OCI-LY1 (cell line): Measurements from ENCODE around the gene RNF150.

Source experiments
- H2AFZ ChIP-seq: fragments of 200-600 bp; sonication (generic), shearing (Covaris generic); 2 replicates; pipeline ENCODE4 v1.6.0; 2014; ENCODE audit warnings: antibody characterized with exemption, mild to moderate bottlenecking, low read length
- H3F3A ChIP-seq: fragments of 200-600 bp; sonication (generic), shearing (Covaris generic); 2 replicates; pipeline ENCODE4 v1.6.0; 2014; ENCODE audit warnings: mild to moderate bottlenecking, antibody characterized with exemption, low read length, moderate library complexity; ENCODE audit not compliant: insufficient read depth
- H3K27ac ChIP-seq: fragments of 200-600 bp; sonication (generic); 2 replicates; pipeline ENCODE4 v1.5.1; 2014; ENCODE audit warnings: low read length, mixed run types, mild to moderate bottlenecking, low read depth; ENCODE audit not compliant: poor library complexity, severe bottlenecking
- H3K27me3 ChIP-seq: fragments of 200-600 bp; sonication (generic); 2 replicates; pipeline ENCODE4 v1.6.0; 2014; ENCODE audit warnings: antibody characterized with exemption, mild to moderate bottlenecking, low read length, moderate library complexity; ENCODE audit not compliant: insufficient read depth
- H3K36me3 ChIP-seq: fragments of 200-600 bp; sonication (generic); 2 replicates; pipeline ENCODE4 v1.6.1; 2014; ENCODE audit warnings: mild to moderate bottlenecking, antibody characterized with exemption, low read length, moderate library complexity, mixed read lengths; ENCODE audit not compliant: insufficient read depth
- H3K4me1 ChIP-seq: fragments of 200-600 bp; sonication (generic); 2 replicates; pipeline ENCODE4 v1.5.1; 2014; ENCODE audit warnings: mild to moderate bottlenecking, low read length, moderate library complexity; ENCODE audit not compliant: insufficient read depth, severe bottlenecking
- H3K4me2 ChIP-seq: fragments of 200-600 bp; sonication (generic), shearing (Covaris generic); 2 replicates; pipeline ENCODE4 v1.6.1; 2014; ENCODE audit warnings: low read length
- H3K4me3 ChIP-seq: fragments of 200-600 bp; sonication (generic); 2 replicates; pipeline ENCODE4 v1.5.1; 2014; ENCODE audit warnings: low read length, low read depth, mild to moderate bottlenecking, mixed read lengths; ENCODE audit not compliant: poor library complexity, severe bottlenecking
- H3K79me2 ChIP-seq: fragments of 200-600 bp; shearing (Covaris generic); 2 replicates; pipeline ENCODE4 v1.6.1; 2016; ENCODE audit warnings: mixed run types, low read length, mixed read lengths; ENCODE audit not compliant: insufficient read depth
- H3K9ac ChIP-seq: fragments of 200-600 bp; sonication (generic), shearing (Covaris generic); 2 replicates; pipeline ENCODE4 v1.6.1; 2014; ENCODE audit warnings: mild to moderate bottlenecking, low read length, mixed read lengths
- H3K9me2 ChIP-seq: fragments of 200-600 bp; sonication (generic), shearing (Covaris generic); 2 replicates; pipeline ENCODE4 v1.6.1; 2014; ENCODE audit warnings: low read depth, mild to moderate bottlenecking, low read length, mixed read lengths
- H3K9me3 ChIP-seq: fragments of 200-600 bp; shearing (Covaris generic); 2 replicates; pipeline ENCODE4 v1.6.1; 2014; ENCODE audit warnings: low read length, mixed read lengths
- H4K20me1 ChIP-seq: fragments of 200-600 bp; sonication (generic), shearing (Covaris generic); 2 replicates; pipeline ENCODE4 v1.6.0; 2016; ENCODE audit warnings: mild to moderate bottlenecking, low read length; ENCODE audit not compliant: insufficient read depth
- EZH2 ChIP-seq: fragments of 200-600 bp; sonication (generic), shearing (Covaris generic); IDR thresholded peaks from 2 replicates; pipeline ENCODE4 v1.8.0; 2017; ENCODE audit warnings: borderline replicate concordance, mixed run types, mild to moderate bottlenecking, antibody characterized with exemption, low read length, moderate library complexity, mixed read lengths
- TF ChIP-seq, protein P1 (sequence below): fragments of 200-600 bp; sonication (generic), shearing (Covaris generic); IDR thresholded peaks from 2 replicates; pipeline ENCODE4 v1.5.1; 2017; ENCODE audit warnings: mild to moderate bottlenecking, antibody characterized with exemption, low read length, moderate library complexity, mixed read lengths

Gene RNF150

DNA sequence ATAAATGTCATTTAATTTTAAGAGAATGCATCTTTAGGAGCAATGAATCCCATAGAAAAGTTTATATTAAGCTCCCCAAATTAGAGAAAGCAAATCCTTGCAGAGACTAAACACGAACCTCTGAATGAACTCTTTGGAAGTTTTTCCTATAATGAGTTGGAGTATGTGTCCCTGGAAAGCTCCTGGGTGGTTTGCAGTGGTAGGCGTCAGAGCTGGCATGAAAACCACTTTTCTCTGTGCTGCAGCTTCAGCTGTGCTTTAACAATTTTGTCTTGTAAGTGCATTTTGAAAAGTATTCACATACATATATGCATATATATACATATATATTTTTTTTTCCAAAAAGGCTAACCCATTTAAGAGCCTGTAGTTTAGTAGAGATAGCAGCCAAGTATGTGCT lies 228.4 kb downstream of the RNF150 start:
- Histone ChIP-seq H4K20me1 (no peaks in the 10 kb centered on the region), H3K9me2 (no peaks in the 10 kb centered on the region), H3K4me2 (no peak overlapping the region), H3K27me3 (no peaks in the 10 kb centered on the region), H3K9me3 (no peaks in the 10 kb centered on the region), H3K4me3 (no peak overlapping the region), H3K9ac (no peak overlapping the region), H3K27ac (no peak overlapping the region), H3K4me1 (no peaks in the 10 kb centered on the region), H3F3A (no peaks in the 10 kb centered on the region), H3K79me2 (no peaks in the 10 kb centered on the region), H2AFZ (no peak overlapping the region), H3K36me3 (no peaks in the 10 kb centered on the region)
- TF ChIP-seq, protein P1, sequence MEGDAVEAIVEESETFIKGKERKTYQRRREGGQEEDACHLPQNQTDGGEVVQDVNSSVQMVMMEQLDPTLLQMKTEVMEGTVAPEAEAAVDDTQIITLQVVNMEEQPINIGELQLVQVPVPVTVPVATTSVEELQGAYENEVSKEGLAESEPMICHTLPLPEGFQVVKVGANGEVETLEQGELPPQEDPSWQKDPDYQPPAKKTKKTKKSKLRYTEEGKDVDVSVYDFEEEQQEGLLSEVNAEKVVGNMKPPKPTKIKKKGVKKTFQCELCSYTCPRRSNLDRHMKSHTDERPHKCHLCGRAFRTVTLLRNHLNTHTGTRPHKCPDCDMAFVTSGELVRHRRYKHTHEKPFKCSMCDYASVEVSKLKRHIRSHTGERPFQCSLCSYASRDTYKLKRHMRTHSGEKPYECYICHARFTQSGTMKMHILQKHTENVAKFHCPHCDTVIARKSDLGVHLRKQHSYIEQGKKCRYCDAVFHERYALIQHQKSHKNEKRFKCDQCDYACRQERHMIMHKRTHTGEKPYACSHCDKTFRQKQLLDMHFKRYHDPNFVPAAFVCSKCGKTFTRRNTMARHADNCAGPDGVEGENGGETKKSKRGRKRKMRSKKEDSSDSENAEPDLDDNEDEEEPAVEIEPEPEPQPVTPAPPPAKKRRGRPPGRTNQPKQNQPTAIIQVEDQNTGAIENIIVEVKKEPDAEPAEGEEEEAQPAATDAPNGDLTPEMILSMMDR, result no peak
- no peak for TF ChIP-seq EZH2

DNA sequence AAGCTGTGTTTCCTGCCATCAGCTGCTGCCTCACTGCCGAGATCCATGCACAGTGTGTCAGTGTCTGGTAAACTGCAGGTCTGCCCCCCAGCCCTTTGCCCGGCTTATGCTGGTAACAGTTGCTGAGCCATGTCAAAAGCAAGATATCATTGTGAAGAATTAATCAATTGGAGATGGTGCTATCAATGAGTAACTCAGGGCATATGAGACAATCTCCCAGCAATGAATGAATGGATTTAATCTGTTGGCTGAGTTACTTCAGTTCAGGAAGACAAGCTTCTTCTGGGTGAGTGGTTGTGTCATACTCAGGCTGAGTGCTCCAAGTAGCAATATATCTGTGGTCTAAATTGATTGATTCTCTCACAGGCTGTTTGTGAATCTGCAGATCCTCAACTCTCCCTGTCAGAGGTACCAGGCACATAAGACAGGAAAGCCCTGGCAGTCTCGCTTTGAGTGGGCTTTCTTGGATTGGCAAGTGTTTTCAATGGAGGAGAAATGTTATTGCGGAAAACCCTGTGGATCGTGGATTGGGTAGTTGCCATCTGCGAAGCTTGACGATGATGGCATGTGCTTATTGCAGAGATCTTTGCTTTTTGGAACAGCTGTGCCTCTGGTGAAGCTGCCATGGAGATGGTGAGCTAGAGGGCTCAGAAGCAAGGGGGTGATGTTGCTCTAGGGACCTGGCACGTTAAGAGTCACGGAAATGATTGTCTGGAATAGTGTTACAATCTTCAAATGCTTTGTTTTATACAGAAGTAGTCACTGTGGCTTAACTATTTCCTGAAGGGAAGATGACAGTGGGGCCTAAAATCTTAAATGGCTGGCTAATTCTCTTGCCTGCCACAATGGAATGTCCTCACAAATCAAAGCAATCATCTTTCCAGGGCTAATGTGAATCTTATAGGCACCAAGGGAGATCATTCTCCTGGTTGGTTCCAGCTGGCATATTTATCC lies 229.5 kb downstream of the RNF150 start:
- Histone ChIP-seq H4K20me1 (no peaks in the 10 kb centered on the region), H3K9ac (no peak overlapping the region), H3K4me2 (no peak overlapping the region), H3K9me2 (no peaks in the 10 kb centered on the region), H3K27me3 (no peaks in the 10 kb centered on the region), H3K4me1 (no peaks in the 10 kb centered on the region), H3K27ac (no peak overlapping the region), H3K79me2 (no peaks in the 10 kb centered on the region), H3F3A (no peaks in the 10 kb centered on the region), H2AFZ (no peak overlapping the region), H3K36me3 (no peaks in the 10 kb centered on the region), H3K9me3 (no peaks in the 10 kb centered on the region), H3K4me3 (no peak overlapping the region)
- TF ChIP-seq, protein P1, result no peak
- no peak for TF ChIP-seq EZH2

DNA sequence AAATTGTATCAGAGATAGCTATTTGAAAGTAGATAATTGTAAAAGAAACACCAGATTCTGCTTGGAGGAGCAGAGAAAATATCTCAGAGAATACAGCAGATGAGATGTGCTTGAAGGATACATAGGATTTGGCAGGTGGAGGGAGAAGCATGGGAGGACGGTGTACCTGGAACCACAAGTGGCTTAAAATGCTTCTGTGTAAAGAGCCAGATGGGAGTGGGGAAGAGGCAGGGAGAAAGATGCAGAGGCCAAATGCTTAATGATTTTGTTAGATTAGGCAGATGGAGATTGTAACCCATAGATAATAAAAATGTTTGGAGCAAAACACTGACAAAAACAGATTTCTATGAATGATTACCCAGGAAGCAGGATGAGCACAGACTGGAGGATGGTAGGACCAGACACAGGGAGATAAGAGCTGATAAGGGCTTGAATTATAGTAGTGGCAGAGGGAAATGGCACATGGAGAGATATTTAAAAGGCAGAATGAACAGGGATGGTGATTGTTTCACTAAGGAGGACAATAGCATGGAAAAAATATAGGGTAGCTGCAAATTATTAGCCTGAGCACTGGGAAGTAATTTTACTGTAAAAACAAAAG lies 231.4 kb downstream of the RNF150 start:
- Histone ChIP-seq H3K27ac (no peak overlapping the region), H3K4me2 (no peak overlapping the region), H4K20me1 (no peaks in the 10 kb centered on the region), H3K9ac (no peak overlapping the region), H3K36me3 (no peaks in the 10 kb centered on the region), H2AFZ (no peak overlapping the region), H3K4me3 (no peak overlapping the region), H3F3A (no peaks in the 10 kb centered on the region), H3K79me2 (no peaks in the 10 kb centered on the region), H3K9me3 (no peaks in the 10 kb centered on the region), H3K4me1 (no peaks in the 10 kb centered on the region), H3K9me2 (no peaks in the 10 kb centered on the region), H3K27me3 (no peaks in the 10 kb centered on the region)
- no peak for TF ChIP-seq EZH2
- TF ChIP-seq, protein P1, result no peak
